Fibroblast of skin of right biceps (primary cell): ENCODE results near the gene POLE.

Experiments used
- DNase-seq: peaks from one replicate; pipeline ENCODE4 v3.0.0-alpha.2; 2013

POLE gene, protein sequence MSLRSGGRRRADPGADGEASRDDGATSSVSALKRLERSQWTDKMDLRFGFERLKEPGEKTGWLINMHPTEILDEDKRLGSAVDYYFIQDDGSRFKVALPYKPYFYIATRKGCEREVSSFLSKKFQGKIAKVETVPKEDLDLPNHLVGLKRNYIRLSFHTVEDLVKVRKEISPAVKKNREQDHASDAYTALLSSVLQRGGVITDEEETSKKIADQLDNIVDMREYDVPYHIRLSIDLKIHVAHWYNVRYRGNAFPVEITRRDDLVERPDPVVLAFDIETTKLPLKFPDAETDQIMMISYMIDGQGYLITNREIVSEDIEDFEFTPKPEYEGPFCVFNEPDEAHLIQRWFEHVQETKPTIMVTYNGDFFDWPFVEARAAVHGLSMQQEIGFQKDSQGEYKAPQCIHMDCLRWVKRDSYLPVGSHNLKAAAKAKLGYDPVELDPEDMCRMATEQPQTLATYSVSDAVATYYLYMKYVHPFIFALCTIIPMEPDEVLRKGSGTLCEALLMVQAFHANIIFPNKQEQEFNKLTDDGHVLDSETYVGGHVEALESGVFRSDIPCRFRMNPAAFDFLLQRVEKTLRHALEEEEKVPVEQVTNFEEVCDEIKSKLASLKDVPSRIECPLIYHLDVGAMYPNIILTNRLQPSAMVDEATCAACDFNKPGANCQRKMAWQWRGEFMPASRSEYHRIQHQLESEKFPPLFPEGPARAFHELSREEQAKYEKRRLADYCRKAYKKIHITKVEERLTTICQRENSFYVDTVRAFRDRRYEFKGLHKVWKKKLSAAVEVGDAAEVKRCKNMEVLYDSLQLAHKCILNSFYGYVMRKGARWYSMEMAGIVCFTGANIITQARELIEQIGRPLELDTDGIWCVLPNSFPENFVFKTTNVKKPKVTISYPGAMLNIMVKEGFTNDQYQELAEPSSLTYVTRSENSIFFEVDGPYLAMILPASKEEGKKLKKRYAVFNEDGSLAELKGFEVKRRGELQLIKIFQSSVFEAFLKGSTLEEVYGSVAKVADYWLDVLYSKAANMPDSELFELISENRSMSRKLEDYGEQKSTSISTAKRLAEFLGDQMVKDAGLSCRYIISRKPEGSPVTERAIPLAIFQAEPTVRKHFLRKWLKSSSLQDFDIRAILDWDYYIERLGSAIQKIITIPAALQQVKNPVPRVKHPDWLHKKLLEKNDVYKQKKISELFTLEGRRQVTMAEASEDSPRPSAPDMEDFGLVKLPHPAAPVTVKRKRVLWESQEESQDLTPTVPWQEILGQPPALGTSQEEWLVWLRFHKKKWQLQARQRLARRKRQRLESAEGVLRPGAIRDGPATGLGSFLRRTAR (N-terminal part only)

DNA sequence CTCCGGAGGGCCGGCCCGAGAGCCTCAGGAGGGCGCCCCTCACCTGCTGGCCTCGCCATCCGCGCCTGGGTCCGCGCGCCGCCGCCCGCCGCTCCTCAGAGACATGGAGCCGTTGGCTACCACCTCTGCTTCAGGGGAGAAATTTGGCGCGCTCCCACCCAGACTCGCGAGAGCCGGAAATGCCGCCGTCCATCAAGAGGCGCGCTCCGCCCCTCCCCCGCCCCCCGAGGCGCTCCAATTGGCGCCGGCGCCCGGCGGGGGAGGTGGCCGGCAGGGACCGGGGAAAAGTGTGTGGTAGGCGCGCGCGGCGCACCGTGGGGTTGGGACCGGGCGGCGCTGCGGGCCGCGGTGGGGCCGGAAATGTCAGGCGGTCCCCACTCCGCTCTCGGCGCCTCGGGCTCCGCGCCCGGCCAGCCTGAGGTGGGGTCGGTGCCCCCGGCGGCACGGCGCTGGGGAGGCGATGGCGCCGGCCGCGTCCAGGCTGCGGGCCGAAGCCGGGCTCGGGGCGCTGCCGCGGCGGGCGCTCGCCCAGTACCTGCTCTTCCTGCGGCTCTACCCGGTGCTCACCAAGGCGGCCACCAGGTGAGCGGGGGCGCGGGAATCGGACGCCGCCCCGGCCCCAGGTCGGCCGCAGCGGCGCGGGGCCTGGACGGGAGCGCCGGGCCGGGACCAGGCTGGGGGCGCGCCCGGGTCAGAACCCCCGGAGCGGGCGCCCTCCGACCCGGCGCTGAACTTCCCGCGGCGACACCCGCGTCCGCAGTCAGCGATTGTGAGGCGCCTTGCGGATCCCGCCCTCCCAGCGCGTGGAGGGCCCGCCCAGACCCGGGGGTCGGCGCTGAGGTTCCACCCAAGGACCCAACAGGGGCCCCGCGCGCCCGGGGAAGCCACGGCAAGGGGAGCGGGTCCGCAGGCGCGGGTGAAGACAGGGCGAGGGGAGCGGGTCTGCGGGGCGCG, at the start of gene POLE, which contains the start of gene PXMP2:
POLE (minus strand) TSS at position 132 of the 954 bp plus-strand sequence; CDS start at position 105, 27 bp downstream.
PXMP2 (plus strand) TSS at position 377 of the 954 bp plus-strand sequence; CDS start at position 461, 84 bp downstream.
- DNase-seq, result peak; percentile 97

DNA sequence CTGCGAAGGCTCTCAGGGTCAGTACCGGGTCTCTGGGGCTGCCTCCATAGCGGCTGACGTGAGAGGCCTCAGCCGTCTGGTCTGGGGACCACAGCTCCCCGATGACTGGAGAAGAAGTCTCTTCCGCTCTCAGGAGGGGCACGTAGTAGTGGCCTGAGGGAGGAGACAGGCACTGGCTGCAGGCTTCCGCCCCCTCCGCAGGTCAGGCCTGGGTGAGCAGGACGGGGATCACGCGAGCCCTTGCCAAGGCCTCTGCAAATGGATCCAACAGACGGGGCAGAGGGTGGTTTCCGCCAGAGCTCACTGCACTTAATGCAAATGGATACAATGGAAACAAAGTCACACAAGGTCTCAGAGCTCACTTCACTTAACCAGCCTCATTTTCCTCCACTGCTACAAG, 49.8 kb upstream of the POLE start:
- DNase-seq, result no peak

DNA sequence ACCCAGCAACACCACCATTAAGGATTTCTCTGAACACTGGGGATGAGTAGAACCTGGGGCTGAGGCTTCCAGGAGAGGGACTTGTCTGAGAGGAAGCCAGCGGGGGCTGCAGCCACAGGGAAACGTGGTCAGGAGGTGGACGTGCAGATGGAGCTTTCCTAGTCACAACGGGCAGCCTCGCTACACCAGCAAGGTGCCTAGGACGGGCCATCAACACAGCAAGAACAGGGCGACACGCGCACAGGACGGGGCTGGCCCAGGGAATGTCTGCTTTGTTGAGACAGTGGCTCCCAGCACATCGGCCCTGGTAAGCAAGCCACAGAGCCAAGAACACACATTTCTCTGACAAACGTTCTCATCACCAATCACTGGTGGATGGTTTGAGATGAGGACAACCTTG, 49.2 kb upstream of the POLE start:
- DNase-seq, result no peak

DNA sequence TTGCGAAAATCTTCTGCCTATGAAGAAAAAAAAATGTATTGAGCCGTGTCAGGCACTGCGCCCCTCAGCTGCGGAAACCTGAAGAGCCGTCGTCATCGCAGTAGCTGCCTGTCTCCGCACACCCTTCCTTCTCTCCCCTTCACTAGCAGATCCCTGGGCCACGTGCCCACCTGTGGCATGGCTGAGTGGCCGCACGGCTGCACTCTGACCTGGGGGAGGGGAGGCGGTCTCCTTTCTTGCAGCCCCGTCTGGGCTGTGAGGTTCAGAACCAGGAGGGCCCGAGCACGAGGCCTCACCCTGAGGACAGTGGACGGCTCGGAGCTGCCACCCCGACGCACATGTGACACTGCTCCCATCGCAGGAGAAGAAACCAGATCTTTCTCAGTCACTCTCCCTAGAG, 48.4 kb upstream of the POLE start:
- DNase-seq, result no peak

DNA sequence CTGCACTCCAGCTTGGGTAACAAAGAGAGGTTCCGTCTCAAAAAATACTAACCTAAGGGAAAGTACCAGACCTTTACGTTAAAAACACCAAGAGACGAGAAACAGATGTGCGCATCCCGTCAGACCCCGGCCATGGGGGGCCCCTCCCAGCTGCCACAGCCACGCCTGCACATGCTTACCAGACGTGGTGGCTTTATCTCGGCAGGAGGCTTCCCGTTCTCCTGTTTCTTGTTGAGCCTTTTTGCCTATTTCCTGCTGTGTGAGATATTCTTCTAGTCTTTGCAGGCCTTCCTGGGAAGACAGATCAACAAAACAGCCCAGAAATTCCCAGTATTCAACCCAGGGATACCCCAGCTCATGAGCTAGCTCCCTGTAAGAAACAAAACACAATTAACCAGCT, 47.1 kb upstream of the POLE start:
- DNase-seq, result peak; percentile 63

DNA sequence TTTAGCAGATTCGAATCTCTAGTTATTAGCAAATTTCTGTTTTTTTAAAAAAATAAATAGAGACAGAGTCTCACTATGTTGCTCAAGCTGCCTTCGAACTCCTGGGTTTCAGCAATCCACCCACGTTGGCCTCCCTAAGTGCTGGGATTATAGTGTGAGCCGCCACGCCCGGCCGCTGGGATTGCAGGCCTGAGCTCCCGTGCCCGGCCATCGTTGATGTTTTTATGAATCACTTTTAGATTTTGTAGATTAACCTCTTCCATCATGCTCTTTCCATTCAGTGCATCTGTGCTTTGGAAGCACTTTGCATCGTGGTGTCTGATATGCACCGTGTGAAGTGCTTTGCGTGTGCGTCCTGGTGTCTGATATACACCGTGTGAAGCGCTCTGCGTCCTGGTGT, 44.4 kb upstream of the POLE start:
- DNase-seq, result no peak

DNA sequence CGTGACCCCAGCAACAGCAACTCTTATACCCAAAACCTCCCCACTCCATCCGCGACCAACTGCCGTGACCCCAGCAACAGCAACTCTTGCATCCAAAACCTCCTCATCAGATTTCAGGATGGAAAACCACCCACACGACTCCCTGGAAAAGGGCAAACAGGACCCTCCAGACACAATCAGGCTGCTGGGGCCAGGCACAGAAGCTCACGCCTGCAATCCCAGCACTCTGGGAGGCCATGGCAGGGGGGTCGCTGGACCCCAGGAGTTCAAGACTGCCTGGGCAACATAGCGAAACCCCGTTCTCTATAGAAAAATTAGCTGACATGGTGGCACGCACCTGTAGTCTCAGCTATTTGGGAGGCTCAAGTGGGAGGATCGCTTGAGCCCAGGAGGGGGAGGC, 43.2 kb upstream of the POLE start:
- DNase-seq, result no peak

DNA sequence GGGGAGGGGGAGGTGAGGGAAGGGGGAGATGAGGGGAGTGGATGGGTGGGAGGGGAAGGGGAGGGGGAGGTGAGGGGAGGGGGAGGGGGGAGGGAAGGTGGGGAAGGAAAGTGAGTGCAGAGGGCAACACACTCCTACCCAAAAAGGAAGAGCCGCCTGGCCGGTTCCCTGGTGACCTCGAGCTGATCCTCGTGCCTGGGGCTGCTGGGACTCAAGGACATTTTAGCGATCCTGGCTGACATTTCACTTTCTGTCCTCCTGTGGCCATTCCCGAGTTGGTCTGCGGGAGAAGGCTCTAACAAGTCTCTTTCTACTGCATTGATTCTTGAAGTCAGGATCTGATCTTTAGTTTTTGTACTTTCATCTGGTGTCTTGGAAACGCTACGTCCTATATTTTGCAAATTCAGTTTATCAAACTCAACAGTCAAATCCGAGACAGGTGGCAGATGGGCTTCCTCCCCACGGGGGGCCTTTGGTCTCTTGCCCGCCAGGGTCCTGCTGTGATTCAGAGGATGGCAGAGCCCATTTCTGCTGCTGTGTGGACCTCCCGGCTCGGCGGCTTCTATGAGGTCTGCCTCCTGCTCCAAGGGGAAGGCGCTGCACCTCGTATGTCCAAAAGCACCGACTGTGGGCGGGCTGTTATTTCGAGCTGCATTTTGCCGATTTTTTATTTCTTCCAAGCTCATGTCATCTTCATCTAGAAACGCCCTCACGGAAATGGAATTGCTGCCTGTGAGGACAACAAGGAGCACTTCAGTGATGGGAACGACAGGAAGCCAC, 42.6 kb upstream of the POLE start:
- peak; percentile 27 for DNase-seq

DNA sequence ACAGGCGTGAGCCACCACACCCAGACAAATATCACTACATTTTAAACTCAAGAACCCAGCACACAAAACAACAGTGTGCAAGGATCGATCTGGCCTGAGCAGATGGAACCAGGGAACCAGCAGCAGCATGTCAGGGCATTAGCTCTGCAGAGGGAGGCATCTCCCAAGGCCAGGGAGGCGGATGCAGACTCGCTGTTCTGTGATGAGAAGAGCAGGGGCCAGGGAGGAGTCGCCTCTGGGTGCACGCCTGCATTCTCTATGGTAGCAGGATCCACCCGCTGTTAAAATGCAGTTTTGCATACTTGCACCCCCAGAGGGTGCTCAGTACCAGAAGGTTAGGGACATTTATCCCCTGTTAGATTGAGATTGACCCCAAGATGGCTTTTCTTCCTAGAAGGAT, 41.4 kb upstream of the POLE start:
- no peak for DNase-seq

DNA sequence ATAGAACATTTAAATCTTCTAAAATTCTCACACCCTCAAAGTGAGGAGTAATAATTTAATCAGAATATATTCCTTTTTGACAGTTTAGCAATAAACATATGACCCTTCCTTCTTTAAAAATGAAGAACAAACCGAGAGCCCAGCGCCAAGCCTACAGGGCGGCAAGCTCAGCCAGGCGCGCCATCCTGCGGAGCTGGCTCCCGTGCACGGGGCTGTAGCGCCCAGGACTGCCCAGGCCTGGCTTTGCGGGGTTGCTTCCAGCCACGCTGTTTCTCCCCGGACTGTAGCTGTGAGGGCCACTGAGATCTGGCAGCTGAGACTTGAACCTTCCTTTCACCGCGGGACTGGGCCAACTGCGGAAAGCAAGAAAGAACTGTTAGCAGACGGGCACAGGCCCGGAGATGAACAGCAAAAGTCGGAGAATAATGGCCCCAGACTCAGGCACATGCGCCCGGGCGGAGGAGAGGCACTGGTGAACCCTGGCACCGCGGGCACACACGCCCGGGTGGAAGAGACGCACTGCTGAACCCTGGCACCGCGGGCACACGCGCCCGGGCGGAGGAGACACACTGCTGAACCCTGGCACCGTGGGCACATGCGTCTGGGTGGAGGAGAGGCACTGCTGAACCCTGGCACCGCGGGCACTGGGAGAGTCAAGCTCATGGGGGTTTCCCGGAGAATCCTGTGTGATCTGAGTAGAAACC, 40.1 kb upstream of the POLE start:
- no peak for DNase-seq

DNA sequence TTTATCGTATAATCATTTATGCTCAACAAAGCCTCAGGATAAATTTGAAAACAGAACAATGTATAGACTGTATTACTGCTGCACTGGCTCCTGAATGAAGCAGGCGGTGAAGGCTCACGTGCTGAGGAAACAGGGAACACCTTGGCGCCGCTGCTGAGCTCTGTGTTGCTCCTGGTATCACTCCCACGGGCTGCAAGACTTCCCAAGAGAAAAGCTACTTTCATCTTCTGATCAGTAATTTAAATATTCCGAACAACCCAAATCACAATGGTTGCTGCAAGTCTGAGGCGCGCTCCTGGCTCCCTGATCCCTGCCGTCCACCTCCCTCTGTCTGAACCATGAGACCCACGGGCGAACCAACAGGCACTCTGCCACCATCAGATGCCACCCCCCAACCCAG, 39.2 kb upstream of the POLE start:
- DNase-seq, result no peak

DNA sequence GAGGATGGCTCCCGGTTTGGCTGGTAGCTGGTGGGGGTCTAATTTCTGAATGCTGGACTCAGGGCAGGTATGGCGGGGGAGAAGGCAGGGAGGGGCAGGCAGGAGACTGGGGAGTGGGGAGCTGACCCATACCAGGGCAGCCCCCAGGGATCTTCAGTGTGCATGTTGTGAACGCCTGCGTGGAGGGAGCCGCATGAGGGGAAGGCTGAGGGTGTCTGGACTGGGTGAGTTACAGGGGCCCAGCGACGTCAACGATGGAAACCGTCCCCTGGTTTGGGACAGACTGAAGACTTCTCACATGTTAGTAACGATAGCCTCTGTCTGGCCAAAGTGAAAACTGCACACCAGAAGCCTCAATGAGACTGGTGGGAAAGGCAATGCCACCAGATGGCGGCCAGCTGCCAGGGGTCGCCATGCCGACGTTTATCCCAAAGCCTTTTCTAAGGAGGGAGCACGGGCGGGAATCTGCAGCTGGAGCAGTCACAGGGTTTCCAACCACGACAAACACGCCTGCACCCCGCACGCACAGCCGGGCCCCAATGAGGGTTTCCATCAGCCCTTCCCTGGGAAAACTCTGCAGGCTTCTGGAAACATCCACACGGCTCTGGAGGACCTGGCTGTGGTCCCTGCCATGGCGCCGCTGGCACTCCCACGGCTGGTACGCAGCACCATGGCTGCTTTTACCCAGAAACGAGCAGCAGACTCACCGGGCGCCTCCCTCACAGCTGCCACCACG, 37.5 kb upstream of the POLE start:
- DNase-seq, result peak; percentile 26

DNA sequence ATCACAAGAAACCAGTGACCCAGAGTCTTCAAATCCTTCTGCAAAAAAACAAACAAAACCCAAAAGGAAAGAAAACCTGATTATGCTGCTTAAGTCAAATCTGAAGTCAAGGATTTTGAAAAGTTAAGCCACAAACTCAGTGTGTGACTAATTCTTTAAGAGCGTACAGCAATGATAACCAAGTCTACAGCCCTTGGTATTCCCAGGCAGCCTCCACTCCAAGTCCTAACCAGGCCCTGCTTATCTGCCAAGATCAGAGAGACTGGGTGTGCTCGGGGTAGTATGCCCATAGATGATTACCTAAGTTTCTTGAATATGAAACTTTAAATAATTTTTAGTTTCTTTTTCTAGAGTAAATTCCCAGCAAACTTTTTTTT, 36.6 kb upstream of the POLE start:
- peak; percentile 35 for DNase-seq

DNA sequence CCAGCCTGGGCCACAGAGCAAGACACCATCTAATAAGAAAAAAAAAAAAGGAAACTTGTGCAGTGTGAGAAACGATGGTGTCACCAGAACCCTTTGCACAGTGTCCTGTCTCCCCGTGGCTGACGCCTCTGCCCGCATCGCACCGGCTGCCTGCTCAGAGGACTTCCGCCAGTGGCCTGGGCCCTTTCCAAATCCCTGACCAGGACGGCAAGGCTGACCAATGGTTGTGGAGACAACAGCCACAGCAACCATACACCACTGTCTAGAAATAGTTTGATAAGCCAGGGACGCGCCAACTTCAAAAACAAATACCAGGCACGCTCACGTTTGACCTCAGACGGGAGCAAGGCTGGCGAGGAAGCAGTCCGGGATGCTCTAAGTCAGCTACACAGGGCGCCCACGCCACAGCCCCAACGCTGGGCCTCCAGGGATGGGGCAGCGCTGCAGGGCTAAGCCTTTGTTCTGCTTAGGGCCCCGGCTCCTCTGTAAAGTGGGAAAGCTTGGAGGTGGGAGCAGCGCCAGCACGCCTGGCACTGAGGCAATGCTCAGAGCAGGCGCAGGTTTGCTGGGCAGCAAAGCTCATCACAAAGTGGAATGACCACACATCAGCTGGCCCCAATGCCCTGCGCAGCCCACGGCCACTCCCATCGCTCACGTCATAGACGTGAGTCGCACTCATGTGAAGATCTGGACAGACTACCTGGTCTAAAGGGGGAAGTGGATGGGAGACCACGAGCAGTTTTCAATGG, 36.0 kb upstream of the POLE start:
- DNase-seq, result no peak

DNA sequence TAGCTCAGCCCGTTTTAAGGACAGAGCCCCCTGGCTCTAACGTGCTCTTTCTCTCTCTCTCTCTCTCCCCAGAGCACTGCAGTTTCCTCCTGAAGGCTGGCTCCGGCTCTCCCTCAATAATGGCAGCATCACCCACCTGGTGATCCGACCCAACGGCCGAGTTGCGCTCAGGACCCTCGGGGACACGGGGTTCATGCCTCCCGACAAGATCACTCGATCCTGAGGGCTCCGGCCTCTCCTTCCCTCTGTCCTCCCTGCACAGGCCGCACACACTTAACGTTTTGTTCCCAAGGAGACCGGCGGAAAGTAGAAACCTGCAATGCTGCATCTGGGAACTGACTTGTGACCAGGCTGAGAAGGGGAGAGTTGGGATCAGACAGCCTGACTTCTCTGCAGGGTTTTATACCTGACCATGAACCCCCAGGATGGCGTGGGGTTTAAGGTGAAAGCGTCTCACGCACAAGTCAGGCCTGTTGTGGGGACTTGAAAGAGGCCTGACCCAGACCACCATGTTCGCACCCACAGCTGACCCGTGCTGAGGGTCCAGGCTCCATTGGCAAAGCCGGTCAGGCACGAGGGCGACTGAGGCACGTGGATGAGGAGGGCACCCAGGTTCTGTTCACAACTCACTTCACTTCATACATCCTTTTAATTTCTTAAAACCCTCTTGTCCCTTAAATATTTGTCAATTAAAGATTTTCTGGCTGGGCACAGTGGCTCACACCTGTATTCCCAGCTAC, 33.6 kb upstream of the POLE start:
- DNase-seq, result no peak

DNA sequence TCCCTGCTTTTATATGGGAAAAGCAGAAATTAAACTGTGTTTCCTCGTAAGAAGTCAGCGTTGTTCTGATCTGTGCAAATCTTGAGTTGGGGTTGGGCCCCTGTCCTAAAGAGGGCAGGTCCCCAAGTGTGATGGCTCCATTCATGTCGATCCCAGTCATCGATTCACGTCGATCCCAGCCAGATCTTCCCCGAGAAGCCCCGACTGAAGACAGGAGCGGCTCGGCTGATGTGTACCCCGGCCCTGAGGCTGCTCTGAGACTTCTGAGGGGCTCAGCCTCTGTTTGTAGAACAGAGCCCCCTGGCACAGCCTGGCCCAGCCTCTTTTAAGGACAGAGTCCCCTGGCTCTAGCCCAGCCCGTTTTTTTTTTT, 32.8 kb upstream of the POLE start:
- DNase-seq, result no peak

DNA sequence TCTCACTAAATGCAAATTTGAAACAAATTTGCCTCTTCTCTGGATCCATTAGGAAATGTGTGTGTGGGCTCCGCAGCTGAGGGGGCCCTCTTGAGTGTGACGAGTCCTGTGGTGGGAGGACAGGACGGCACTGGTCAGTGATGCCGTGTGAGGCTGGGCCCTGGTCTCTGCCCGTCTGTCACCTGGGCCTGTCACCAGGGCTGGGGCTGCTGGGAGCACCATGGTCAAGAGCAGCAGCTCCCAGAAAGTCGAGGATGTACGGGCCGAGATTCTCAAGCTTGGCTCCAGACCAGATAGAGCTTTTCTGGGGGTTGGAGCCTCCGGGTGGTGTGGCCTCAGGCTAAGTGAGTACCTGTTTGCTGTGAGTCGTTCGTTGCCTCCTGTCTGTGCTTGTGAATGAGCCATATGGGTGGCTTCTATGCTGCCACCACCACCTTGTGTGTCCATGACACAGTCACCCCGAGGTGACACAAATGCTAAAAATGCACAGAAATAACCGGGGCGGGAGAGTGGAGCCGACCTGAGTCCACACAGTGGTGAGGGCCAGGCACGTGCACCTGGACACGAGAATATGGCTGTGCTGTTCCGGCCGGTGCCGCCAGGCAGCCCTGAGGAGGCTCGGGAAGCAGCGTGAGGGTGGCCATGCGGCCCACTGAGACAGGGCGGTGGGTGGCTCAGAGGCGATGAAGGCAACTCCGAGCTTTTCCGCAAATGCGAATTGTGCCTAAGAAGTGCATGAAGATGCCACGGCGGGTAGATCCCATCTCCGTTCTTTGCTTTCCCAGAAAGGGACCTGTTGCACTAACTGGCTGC, 32.2 kb upstream of the POLE start:
- no peak for DNase-seq
